ENCODE measurements around the gene ERBB2.

DNA sequence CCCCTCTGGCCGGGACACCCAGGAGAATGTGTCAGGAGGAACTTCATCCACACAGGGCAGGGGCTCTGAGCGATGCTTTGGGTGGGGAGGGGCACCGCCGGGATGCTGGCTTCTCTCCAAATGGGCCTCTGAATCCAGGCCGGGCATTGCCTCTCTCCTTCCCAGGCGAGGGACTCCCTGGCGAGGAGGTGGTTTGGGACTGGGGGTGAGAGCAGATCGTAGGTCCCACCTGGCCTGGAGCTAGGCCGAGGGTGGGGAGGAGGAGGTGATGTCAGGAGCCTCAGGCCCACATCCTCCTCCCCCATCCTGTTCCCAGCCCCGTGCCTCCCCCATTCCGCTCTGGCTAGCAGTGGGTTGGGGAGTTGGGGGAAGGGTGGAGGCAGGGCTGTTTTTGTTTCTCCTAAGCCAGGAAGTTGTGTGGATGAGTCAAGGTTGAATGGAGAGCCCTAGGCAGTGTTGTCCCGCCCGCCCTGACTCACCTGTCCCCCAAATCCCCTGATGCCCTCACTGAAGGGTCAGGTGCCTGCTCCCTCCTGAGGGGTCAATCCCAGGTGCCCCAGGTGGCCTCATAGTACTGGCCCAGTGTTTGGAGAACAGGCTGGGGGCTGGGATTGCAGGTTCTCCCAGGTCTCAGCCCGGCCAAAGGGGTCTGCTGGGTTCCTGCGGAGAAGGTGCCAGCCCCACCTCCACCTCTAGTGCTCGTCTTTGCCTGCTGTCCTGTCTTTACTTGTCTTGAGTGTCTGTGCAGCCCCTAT is 40.7 kb downstream of the ERBB2 start:
- TF ChIP-seq, protein P1, sequence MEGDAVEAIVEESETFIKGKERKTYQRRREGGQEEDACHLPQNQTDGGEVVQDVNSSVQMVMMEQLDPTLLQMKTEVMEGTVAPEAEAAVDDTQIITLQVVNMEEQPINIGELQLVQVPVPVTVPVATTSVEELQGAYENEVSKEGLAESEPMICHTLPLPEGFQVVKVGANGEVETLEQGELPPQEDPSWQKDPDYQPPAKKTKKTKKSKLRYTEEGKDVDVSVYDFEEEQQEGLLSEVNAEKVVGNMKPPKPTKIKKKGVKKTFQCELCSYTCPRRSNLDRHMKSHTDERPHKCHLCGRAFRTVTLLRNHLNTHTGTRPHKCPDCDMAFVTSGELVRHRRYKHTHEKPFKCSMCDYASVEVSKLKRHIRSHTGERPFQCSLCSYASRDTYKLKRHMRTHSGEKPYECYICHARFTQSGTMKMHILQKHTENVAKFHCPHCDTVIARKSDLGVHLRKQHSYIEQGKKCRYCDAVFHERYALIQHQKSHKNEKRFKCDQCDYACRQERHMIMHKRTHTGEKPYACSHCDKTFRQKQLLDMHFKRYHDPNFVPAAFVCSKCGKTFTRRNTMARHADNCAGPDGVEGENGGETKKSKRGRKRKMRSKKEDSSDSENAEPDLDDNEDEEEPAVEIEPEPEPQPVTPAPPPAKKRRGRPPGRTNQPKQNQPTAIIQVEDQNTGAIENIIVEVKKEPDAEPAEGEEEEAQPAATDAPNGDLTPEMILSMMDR (IDR thresholded peaks at IDR 0.05): no peak
- no peak for TF ChIP-seq POLR2A (IDR thresholded peaks at IDR 0.05)
- peak; percentile 61 to 77 for TF ChIP-seq POLR2AphosphoS5 (IDR thresholded peaks at IDR 0.05; ENCODE audit: insufficient read depth in 1 of 2, low read depth in 1 of 2)

Data from vagina (tissue), 2 donors.